Lower leg skin (tissue), 4 donors: ENCODE results near the gene SLC13A2. TPM values are rescaled to one million over a fixed set of nuclear protein-coding genes. Genes with fewer than 3 reads are reported as not detected.
A peak's percentile ranks its signal among the peaks of the same experiment; 100 is the strongest.

Experiments used
- DNase-seq, 2 donors: peaks; one replicate each; pipeline ENCODE4 v3.0.0-alpha.2; 2019; ENCODE audit warnings: low spot score in 2 of 2
- H3K4me3 ChIP-seq: fragments of 200-600 bp; sonication (generic); 2 replicates; pipeline ENCODE4 v1.5.1; 2017; ENCODE audit warnings: mild to moderate bottlenecking, low read depth; ENCODE audit not compliant: poor library complexity, severe bottlenecking
- POLR2A ChIP-seq, 2 donors: fragments of 450-650 bp; IDR thresholded peaks; one replicate each; pipeline ENCODE4 v1.6.1; 2016 to 2017; ENCODE audit warnings: antibody characterized with exemption in 2 of 2, mild to moderate bottlenecking in 1 of 2, moderate library complexity in 1 of 2
- WGBS, 2 donors: methylation state at CpG; one replicate each; pipeline ENCODE4 v1.1.5; 2018; 5-methylcytosine and 5-hydroxymethylcytosine counted together
- intact Hi-C: fragments of 100-400 bp; cut with DNase I; formaldehyde crosslinking; loops from one replicate; pipeline ENCODE4 v1.15.0; 2023; ENCODE audit warnings: low total_unique reads
- total RNA-seq, 4 donors: library from RNA; depleted of rRNA; stranded (reverse); fragments of >200 nt; gene quantifications; one replicate each; pipeline ENCODE4 v1.1.0, GENCODE V29; 2016
- TF ChIP-seq, protein P1 (sequence below), 3 donors: fragments of 450-650 bp; IDR thresholded peaks; one replicate each; pipeline ENCODE4 v1.5.1; 2016; ENCODE audit warnings: antibody characterized with exemption in 3 of 3, mild to moderate bottlenecking in 3 of 3, moderate library complexity in 2 of 3

The SLC13A2 gene
- total RNA-seq, 4 donors from 2014 or later, result 1.2 to 13.2 (median 9.8) TPM

DNA sequence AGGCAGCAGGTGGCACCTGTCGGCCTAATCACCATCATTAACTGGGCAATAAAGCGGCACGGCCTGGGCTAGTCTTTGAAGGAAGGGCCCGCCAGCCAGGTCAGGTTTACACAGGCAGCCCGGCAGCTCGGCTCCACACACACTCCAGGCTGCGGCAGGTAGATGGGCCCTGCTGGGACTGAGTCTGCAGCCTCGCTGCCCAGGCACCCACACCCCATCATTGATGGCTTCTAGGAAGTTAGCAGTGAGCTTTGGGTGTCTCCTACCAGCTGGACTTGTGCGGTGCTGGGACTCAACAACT is 25.9 kb downstream of the SLC13A2 start:
- no peak overlapping the region for H3K4me3 ChIP-seq
- 72 to 88% methylated on average over 8 to 9 of the region's 9 CpGs for WGBS, 2 donors
- TF ChIP-seq POLR2A (IDR thresholded peaks at IDR 0.05), result no peak
- TF ChIP-seq, protein P1, sequence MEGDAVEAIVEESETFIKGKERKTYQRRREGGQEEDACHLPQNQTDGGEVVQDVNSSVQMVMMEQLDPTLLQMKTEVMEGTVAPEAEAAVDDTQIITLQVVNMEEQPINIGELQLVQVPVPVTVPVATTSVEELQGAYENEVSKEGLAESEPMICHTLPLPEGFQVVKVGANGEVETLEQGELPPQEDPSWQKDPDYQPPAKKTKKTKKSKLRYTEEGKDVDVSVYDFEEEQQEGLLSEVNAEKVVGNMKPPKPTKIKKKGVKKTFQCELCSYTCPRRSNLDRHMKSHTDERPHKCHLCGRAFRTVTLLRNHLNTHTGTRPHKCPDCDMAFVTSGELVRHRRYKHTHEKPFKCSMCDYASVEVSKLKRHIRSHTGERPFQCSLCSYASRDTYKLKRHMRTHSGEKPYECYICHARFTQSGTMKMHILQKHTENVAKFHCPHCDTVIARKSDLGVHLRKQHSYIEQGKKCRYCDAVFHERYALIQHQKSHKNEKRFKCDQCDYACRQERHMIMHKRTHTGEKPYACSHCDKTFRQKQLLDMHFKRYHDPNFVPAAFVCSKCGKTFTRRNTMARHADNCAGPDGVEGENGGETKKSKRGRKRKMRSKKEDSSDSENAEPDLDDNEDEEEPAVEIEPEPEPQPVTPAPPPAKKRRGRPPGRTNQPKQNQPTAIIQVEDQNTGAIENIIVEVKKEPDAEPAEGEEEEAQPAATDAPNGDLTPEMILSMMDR (IDR thresholded peaks at IDR 0.05), result no peak
- no peak for DNase-seq
- intact Hi-C loops, result no loop called here

DNA sequence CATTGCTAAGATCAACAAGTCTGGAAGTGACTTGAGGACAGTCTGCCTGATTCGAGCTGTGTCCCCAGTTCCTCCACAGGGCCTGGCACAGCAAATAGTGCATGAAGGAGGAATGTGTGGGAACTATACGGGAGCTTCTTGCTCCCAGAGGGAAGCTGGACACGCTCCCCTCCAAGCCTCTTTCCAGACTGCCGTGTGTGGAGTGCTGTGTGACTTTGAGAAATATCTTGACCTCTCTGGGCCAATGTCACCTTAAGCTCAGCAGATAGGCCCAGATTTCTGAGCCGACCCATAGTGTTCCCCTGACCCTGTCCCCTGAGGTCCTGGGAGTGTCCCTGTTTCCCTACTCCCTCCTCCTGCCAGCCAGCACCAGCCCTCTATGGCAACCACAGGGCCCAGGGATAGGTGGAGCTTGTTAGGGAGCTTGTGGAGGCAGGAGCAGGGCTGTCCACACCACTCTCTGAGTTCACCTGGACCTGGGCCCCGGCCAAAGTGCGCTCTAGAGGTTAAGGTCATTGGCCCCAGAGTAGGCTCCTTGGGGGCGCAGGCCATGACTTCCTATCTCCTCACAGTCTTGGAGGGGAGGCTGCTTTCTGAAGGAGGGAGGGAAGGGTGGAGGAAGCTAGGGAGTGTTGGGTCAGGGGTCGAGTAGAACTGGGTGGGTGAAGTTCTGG is 26.4 kb downstream of the SLC13A2 start:
- WGBS, 2 donors, result 59 to 70% methylated on average over 9 of the region's 9 CpGs
- intact Hi-C loops, result no loop called here
- no peak for TF ChIP-seq POLR2A (IDR thresholded peaks at IDR 0.05)
- TF ChIP-seq, protein P1 (IDR thresholded peaks at IDR 0.05), result no peak
- no peak overlapping the region for H3K4me3 ChIP-seq
- peak in 1 of 2 donors; percentile 82 for DNase-seq

DNA sequence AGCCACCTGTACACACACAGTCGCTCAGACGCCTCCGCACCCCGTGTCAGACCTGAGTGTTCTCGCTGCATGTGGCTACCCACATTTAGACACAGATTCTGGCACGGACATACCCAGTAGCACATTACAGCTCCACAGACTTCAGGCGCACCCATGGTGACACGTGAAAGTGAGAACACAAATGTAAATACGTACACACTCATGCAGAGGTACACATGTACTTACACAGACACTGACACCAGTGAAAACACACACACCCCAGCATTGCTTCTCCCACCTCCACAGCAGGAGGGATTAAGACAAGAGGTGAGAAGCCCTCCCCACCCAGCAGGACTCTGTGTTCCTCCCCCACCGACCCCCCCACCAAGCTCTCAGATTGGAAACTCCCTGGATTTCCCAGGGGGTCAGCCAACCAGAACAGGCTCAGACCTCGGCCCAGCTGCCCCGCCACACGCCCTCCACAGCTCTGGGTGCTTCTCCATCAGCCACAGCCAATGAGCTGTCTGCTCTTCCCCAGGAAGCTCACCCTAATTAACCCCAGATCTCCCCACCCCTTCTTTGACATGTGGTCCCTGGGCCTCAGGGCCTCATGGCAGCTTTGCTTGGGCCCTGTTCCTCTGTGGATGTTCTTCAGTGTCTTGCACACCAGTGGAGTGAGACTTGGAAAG is 27.4 kb downstream of the SLC13A2 start:
- DNase-seq, result no peak
- intact Hi-C loops, result no loop called here

DNA sequence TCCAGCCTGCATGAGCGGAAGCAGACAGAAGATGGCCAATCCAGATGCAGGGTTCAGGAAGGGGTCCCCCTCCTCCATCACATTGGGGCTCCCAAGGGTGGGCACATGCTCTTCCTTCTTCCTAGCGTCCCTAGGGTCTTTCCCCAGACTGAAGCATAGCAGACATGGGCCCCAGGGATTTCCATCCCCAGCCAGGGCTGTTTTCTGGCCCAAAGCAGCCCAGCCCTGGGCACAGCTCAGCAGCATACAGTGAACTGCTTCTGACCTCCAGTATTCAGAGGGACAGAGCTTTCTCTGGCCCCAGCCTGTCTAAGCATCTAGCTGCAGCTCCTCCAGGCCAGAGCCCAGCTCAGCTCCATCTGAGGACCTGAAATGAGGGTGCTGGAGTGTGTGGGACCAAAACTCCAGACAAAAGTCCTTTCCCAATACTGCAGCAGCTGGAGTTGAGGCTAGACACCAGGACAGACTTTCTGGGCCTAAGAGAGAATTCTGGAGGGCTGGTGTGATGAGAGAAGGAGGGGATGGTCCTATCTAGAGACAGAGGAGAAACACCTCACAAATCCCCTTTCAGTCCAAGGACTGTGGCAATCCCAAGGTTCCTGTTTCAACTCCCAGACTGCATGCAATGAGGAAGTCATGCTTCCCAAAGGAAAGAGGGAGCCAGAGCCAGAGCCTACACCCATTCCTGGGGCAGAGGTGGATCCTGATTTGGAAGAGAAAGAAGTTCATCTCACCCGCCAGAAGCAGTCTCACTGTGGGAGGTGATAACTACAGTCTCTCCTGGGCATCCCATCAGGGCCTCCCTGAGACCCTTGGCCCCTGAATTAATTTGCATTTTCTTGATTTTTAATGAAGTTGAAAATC is 28.2 kb downstream of the SLC13A2 start:
- no peak for DNase-seq
- TF ChIP-seq, protein P1 (IDR thresholded peaks at IDR 0.05), result no peak
- TF ChIP-seq POLR2A (IDR thresholded peaks at IDR 0.05), result no peak
- intact Hi-C loops, result no loop called here
- 70 to 73% methylated on average over 3 of the region's 3 CpGs for WGBS, 2 donors
- H3K4me3 ChIP-seq, result no peak overlapping the region

More for the DNA sequence above, 27.4 kb downstream of the SLC13A2 start:
- no peak for TF ChIP-seq POLR2A (IDR thresholded peaks at IDR 0.05)
- TF ChIP-seq, protein P1 (IDR thresholded peaks at IDR 0.05), result no peak
- no peak overlapping the region for H3K4me3 ChIP-seq
- 42 to 53% methylated on average over 13 of the region's 13 CpGs for WGBS, 2 donors

DNA sequence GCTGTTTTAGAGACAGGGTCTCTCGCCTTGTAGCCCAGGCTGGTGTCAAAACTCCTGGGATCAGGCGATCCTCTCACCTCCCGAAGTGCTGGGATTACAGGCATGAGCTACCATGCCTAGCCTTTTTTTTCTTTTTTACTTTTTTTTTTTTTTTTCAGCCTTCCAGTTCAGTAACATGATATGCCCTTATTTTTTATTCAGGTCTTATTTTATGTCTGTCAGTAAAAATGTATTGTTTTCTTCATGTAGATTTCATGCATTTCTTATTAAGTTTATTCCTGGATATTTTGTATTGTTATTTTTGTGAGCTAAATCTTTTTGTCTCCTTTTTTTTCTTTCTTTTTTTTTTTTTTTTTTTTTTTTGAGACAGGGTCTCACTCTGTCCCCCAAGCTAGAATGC is 30.0 kb downstream of the SLC13A2 start:
- no peak for TF ChIP-seq POLR2A (IDR thresholded peaks at IDR 0.05)
- TF ChIP-seq, protein P1 (IDR thresholded peaks at IDR 0.05), result no peak
- intact Hi-C loops, result no loop called here
- no peak overlapping the region for H3K4me3 ChIP-seq
- no peak for DNase-seq
- WGBS, 2 donors, result 81 to 82% methylated on average over 3 of the region's 3 CpGs
